Measurements from ENCODE around the gene MALSU1. TPM values are rescaled to one million over a fixed set of nuclear protein-coding genes. Genes with fewer than 3 reads are reported as not detected.

MALSU1 gene
- total RNA-seq, 1 experiment from 2014 or later: 236 TPM

DNA sequence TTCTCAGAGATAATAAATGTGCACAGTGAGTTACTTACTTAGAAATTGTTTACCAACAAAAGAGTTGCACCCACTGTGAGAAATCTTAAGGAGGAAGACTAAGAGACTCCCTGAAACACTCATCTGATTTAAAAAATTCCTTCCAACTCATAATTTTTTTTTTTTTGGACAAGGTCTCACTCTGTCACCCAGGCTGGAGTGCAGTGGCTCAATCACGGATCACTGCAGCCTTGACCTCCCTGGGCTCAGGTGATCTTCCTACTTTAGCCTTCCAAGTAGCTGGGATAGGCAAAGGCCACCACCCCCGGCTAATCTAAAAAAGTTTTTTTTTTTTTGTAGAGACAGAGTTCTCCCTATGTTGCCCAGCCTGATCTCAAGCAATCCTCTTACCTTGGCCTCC is 36.0 kb downstream of the MALSU1 start:
- no peak for DNase-seq (ENCODE audit: low spot score)

DNA sequence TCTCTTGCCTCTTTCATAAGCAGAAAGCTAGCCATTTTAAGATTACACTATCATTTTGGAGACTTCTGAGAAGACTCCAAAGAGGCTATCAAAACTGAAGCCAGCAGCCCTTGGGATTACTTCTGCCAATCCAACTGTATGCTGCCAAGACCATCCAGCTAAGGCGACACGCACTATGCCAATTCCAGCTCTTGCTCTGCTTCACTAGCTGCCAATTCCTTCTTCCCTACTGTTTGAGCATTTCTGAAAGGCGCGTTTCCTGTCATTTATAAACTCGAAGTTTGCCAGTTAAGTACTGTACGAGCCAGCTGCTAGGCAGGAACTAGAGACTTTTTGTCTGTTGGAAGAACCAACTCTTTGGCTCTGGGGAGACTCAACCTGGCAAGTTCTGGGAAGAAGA is 36.5 kb downstream of the MALSU1 start:
- DNase-seq (ENCODE audit: low spot score): no peak

DNA sequence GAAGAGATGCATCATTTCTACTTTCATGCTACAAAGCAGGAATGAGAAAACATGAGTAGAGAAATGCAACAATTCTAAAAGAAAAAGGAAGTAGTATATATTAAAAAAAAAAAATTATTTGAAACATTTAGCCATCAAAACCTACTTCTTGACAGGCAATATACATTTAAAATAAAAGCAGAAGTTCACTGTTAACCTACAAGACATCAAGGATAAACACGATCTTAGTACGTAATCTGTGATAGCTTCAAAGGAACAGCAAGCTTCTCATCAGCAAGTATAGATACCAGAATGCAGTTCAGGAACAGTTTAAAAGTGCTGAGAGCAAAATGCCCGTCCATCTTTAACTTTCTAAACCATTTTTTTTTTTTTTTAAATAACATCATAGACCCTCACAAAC is 36.9 kb downstream of the MALSU1 start:
- DNase-seq (ENCODE audit: low spot score): no peak

DNA sequence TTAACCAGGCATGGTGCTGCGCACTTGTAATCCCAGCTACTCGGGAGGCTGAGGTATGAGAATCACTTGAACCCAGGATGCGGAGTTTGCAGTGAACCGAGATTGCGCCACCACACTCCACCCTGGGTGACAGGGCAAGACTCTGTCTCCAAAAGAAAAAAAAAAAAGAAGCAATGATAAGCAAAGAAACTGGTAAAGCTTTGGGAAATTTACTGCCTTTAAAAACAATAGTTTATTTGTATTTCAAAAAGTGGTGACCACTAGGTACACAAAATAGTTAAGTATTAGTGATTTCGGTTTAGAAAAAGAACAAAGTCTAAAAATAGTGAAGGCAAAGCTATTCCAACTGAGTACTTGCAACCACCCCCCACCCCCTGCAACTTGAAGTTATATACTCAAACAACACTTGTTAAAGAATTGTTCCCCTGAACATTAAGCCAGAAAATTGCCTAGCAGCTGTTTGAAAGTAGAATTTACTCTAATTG is 37.7 kb downstream of the MALSU1 start:
- no peak for DNase-seq (ENCODE audit: low spot score)

DNA sequence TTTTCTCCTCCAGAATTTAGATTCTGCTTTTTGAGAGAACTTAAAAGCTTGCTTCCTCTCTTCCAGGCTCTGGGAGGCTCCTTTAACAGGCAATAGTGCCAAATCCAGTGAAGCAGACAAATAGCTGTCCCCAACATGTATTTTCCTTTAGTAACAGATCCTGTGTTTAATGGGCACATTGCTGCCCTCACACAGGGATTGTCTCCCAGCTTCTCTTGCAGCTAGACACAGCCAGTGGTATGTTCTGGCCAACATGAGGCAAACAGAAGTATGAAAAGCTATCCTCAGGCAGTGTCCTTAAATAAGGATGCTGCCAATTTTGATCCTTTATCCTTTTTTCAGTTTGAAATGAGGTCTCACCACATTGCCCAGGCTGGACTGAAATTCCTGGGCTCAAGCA is 38.2 kb downstream of the MALSU1 start:
- DNase-seq (ENCODE audit: low spot score): no peak

DNA sequence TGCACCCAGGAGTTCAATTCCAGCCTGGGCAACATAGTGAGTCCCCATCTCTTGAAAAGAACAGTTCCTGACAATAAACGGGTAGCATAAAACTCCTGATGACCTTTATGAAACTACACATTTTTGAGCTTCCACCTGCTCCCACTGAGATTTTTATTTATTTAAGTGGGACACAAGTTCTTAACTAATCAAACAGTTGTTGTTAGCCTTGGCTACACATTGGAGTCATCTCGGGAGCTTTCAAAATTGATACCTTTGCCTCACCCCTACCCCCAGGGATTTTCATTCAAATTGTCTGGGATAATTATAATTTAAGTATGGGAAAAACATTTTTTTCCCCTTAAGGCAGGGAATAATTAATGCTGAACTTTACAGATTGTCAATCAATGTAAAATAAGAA is 39.3 kb downstream of the MALSU1 start:
- DNase-seq (ENCODE audit: low spot score): no peak

DNA sequence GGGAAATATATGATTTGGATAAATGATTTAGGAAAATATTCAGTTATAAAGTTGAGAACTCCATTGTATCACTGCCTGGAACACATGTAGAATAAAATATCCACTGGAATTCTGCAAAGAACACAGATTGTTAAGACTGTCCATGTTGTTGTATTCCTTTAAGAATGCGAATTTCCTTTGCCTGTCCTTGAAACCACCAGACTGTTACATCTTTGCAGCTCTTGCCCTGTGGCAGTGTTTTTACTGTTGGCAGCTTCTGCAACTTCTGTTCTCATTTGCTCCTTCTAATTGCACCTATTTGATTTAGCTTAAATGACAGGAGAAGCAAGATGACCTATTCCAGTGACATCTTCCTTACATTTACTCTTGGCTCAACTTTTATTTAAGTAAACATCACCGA is 39.7 kb downstream of the MALSU1 start:
- DNase-seq (ENCODE audit: low spot score): no peak

DNA sequence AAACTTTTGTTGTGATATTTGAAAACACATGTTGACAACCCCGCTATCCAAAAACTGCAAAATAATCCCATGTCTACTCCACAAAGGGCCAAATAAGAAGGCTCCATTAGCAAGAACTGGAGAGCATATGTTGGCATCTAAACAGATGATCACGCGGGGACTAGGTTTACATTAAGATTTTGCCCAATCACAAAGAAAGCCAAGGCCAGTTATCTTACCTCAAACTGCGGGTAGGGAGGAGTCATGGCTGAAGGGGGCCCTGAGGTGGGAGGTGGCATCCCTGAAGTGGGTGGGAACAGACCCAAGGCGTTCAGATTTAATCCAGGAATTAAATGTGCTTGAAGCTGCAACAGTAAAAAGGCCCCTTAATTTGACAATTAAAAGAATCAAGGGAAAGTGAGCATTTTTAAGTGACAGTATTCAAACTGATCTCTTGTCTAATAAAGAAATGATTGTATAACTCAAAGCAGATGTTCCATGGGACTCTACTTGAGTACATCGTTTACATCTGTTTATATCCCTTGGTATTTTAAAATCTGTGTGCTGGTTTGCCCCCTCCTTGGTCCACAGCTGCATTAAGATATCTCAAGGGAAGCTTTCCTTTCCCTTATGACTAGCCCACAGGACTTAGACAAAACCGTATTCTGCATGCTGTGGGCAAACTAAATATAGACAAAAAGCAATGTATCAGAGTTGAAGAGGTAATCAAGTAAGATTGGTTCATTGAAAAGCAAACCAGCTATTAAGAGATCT is 42.9 kb downstream of the MALSU1 start:
- DNase-seq (ENCODE audit: low spot score): no peak

DNA sequence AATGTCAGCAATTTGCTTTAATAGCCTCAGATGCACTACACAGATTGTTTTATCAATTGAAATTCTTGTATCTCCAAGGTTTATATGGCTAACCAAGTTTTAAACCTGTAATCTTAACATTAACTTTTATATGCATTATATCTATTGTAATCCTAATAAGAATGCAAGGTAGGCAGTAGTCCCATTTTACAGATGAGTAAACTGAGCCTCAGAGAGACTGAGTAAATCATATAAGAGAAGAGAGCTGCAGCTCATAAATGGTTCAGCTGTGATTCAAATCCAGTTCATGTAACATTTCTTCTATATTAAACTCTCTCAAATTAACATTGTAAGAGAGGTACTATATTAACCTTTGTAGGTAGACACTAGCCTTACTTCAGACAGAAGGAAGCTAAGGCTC is 44.0 kb downstream of the MALSU1 start:
- no peak for DNase-seq (ENCODE audit: low spot score)

DNA sequence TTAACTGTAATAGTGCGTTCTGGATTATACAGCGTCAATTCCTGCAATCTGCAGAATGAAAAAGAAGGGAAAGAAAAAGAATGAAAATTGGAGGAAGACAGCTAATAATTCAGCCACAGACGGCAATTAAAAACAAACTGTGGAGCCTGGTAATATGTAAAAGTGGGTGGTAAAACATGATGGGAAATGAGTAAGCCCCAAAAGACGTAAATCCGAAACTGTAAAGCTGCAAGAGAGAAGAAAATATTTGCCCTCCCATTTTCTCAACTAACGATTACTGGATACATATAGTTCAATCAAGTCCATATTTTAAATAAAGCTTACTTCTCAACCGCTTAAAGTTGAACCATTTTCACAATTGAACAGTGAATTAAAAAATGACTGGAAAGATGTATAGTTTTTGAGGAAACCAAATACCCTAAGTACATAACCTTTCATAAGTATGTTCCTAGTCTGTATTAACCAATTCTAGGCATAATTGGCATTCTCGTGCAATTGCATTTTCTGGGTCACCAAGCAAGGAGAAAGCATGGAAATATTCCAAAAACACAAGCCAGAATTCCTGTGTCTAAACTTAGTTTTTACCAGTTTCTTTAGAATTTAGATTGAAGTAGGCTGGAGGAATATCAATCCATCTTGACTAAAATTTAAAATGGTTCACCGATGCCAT is 44.8 kb downstream of the MALSU1 start:
- DNase-seq (ENCODE audit: low spot score): no peak

DNA sequence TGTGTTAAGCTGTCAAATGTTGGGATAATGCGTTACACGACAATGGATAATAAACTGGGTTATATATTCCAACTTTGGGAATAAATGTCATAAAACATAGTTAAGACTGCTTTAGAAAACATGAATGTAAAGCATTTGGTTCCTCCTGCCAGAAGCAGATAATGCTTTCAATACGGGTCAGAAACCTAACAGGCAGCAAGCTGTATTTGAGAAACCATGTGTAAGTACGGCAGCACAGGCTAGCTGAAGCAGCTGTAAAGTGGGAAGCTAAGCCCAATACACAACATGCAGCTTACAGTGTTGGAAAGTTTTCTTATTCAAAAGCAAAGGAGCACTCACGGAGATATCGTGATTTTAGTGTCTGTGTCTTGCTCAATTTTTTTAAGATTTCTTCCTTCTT is 46.5 kb downstream of the MALSU1 start:
- no peak for DNase-seq (ENCODE audit: low spot score)

DNA sequence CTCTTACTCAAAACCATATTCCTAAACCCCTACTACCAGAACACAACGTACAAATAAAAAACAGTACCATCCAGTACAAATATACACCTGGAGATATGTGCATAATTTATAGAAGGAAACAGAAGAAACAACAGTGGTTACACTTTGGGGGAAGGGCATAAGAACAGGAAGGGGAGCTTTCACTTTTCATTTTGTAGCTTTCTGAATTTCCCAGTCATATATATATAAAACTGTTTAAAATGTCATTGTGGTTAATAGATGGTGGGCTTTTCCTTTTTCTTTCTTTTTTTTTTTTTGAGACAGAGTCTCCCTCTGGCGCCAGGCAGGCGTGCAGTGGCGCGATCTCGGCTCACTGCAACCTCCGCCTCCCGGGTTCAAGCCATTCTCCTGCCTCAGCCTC is 47.2 kb downstream of the MALSU1 start:
- DNase-seq (ENCODE audit: low spot score): no peak

DNA sequence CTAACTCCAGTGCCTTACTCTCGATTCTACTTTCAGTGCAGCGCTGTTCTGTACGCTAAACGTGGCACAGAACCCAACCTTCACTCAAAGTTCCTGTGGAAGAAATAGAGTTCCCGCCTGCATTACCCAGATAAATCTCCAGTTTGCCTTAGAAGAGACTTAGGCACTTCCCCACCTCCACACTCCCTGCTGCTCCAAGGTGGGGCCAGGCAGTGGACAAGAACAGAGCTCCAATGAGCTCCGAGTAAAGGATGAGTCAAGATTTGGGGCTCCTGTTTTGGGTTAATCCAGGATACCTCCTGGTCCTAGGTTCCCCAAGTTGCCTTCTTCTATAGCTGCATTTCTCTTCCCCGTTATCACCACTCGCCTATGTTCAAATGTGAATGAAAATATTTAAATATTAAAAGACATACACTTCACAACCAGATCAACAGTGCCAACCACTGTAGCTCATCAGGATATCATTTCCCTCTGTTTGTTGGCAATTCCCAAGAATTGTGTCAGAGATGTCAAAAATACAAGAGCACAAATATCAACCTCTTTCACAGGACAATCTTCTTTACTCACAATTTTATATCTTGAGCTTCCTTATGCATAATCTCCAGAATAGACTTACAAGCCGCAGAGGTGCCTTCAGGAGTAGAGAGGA is 48.0 kb downstream of the MALSU1 start:
- no peak for DNase-seq (ENCODE audit: low spot score)

DNA sequence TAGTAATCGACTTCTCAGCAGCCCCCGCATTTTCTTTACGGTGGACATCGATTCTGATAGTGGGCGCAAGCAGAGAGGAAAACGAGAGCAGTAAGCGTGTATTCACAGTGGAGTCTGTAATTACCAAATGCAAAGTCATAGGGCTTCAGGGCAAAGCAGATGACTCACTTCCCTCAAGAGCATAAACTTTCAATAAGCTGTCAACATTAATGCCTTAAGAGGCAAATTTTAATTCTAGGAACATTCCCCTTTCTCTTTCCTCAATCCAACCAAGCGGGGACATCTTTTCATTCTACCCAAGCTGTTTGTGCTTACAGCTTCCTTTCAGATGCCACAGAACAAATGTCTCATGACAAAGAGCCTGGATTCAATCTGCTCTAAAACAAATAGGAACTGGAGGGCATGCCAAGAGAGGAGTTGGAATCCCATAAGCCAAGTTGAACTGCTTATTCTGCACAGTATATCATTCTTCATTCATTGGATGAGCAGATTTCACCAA is 48.6 kb downstream of the MALSU1 start:
- no peak for DNase-seq (ENCODE audit: low spot score)

DNA sequence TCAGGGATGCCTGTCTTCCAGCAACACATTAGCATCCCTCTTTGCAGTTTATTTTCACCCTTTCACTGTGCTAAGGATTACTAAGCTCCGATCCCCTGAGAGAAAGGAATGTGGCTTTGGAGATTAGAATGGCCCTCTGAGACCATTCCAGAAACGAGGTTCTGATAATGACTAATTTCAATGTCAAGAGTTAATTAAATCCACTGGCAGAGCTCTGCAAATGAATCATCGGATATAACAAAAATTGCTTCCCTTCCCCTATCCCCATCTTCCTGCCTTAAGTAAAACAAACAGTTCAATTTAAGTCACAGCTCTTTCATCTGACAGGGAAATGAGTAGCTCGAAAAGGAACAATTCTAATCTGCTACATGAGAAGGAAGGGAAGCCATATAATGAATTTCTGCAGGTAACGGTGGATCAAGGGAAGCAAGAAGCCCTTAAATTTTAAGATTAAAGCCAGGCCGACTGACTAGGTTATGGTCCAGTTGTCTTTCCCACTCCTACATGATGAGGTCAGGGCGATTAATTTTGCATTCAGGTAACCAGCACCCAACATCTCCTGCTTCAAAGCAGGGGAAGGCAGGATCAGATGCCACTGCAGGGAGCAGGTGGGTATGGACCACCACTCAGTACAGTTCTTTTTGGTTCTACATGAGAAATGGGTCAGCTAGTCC is 50.5 kb downstream of the MALSU1 start:
- no peak for DNase-seq (ENCODE audit: low spot score)

DNA sequence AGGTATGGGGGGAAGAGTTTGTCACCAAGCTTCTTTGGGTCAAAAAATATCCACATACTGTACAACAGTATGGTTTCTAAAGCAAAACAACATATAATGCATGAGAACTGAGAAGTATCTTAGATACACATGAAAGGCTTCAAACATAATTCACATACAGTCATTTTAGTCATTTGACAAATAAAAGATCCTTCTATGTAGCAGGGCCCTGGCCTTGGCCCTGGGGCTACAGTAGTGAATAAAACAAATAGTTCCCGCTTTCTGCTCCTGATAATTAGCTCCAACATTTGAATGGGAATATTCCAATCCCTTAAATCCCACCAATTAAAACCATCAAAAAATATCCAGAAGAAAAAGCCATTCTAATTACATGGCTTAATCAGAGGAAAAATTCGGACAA is 51.3 kb downstream of the MALSU1 start:
- no peak for DNase-seq (ENCODE audit: low spot score)

DNA sequence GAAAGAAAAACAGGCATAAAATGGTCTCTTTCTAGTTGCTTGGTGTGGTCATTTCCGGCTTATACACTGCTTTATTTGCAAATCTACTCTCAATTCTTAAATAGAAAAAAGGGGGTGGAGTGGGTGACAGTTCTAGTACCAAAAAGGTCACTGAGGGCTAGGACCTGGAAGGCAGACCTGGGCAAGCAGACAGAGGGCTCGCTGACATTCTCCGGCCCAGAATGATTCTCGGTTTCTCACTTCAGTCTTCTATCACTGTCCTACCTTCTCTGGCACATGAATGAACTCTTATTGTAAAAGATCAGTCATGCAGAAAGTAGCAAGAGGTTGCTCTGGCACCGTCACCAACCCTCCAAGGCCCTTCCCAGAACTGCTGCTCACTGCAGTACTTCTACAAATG is 54.0 kb downstream of the MALSU1 start:
- DNase-seq (ENCODE audit: low spot score): no peak

DNA sequence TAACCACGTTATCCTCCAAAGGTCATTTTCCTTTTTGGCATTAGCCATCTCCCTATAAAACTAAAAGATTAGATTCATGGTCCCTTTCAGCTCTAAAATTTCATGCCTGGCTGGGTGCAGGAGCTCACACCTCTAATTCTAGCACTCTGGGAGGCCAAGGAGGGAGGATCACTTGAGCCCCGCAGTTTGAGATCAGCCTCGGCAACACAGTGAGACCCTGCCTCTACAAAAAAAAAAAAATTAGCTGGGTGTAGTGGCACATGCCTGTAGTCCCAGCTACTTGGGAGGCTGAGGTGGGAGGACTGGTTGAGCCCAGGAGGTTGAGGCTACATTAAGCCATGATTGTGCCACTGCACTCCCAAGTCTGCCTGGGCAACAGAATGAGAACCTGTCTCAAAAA is 57.0 kb downstream of the MALSU1 start:
- DNase-seq (ENCODE audit: low spot score): no peak

DNA sequence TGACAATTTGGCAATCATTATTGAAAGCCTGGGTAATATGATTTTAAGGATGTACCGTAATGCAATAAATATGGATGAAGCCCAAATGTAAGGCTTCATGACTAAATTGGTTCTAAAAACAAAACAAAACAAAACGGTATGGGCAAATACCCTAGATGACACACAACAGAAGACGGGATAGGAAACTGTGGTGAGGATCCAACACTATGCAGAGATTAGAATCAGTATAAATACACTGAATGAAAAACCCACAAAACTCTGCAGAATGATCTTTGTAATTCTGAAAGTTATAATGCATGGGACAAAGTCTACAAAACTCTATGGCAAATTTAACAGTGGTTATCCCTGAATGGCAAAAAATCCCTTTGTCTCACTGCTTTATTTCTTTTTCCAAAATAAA is 57.6 kb downstream of the MALSU1 start:
- DNase-seq (ENCODE audit: low spot score): no peak

DNA sequence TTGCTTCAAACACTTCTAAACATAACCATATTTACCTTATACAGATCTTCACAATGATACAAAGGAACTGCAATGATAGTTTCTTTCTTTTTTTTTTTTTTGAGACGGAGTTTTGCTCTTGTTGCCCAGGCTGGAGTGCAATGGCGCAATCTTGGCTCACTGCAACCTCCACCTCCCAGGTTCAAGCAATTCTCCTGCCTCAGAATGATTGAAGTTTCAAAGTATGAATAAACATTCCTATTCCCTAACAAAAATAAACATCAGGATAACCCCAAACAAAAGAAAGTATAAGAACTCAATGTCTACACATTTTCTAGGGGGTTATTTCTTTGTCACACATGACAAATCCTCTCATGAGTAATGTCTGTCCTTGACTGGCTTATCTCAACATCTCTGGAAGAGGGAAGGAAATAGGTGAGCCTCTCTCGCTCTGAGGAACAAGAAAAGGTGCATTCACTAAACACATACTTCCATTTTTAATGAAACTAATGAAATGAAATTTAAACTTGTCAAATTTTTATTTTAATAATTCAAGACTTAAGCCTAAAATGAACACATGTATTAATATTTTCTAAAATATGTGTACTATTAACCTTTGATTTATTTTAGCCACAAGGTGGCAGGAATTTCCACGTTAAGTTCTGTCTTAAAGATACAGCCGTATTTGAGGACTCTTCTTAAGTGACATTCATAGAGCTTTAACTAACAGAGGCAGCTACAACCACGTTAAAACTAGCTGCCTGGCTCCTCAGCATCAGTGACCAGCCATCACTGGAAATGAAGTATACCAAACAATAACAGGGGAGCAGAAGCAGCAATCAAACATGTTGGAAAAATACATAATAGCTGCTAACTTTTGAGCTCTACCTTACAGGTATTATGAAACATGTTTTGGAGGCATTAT is 58.3 kb downstream of the MALSU1 start:
- peak; percentile 80 for DNase-seq (ENCODE audit: low spot score)

DNA sequence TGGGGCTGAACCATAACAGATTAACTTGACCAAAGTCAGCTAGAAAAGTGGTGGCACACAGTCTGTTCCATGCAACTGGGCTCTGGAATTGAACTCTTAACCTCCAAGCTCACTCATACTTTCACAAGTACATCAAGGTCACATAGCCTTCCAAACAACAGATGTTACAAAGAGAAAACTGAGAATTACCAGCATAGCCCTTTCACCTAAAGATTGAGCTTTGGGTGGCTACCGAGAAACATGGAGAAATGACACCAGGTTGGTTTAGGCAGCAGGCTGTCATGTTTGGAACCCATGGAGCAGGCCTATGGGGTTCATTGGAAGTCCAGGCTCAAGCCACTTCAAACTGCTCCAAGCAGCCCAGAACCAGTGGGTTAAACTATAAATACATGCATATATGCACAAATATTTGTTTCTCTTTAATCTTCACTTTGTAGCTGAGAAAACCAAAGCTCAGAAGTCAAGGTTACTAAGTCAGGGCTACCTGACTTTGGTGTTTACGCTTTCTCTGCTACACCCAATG is 59.1 kb downstream of the MALSU1 start:
- no peak for DNase-seq (ENCODE audit: low spot score)
